ENCODE data around the gene SMAP1.
"Not testable (repeated sequence)": the region's sequence is repeated elsewhere in the genome, so short reads cannot be mapped to it uniquely, and the experiment has no call there.

SMAP1 gene

DNA sequence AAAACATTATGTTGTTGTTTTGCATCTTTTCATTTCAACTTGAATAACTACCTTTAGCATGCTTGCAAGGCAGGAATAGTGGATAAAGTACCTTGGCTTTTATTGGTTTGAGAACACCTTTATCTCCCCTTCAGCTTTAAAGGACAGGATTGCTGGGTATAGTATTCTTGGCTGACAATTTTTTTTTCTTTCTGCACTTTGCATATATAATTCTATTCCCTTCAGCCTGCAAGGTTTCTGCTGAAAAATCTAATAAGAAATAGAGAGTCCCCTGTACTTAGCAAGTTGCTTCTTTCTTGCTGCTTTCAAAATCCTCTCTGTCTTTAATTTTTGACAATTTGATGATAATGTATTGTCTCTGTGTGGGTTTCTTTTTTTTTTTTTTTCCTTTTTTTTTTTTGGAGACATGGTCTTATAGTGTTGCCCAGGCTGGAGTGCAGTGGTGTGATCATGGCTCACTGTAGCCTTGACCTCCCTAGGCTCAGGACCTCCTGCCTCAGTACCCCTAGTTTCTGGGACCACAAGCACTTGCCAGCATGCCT is 47.1 kb downstream of the SMAP1 start:
- Histone ChIP-seq H3K9ac (ENCODE audit: low read depth, low read length) (no peak overlapping the region), H3K9me3 (replicated peaks; ENCODE audit: low read length) (no peaks in the 10 kb centered on the region), H3K4me3 (ENCODE audit: low read length) (no peak overlapping the region), H3K4me1 (ENCODE audit: control insufficient read depth, insufficient read depth, low read length) (peaks cover 4% of the 10 kb centered on the region), H3K4me2 (ENCODE audit: low read length) (no peak overlapping the region), H3K36me3 (ENCODE audit: insufficient read depth, low read length) (no peaks in the 10 kb centered on the region), H3K27me3 (ENCODE audit: control insufficient read depth, insufficient read depth, low read length) (no peaks in the 10 kb centered on the region)

DNA sequence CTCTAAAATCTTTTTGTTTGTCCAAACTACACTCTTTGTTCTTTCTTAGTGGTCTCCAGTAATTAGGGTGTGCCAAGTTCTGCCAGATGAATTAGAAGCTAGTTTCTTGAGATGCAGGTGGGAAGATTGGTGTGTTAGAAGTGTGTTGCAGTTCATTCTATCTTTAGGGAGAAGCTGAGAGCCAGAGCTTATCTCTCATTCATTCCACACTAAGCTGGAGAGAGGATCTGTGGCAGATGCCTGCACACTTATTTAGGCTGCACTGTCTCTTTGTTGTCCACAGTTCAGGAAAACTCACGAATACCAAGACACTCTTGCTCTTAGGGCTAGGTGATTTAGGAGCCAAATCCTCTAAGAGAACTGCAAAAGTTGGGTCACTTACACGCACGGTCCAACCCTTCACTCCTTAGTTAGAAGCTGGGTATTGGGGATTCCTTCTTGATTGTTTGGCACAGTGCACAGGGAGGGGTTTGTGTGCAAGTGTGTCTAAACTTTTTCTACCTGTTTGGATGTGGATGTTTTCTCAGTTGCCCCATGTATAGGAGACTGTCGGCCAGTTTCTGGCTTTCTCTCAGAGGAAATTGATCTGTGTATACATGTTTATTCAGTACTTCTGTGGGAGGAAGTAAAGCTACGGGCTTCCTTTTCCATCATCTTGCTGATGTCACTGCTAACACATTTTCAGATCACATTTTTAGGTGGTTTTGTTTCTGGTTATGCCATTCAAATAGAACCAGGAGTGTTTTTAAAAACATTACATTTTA is 49.5 kb downstream of the SMAP1 start:
- H3K4me2 ChIP-seq (ENCODE audit: low read length), result no peak overlapping the region
- no peak overlapping the region for H3K9ac ChIP-seq (ENCODE audit: low read depth, low read length)
- H3K27me3 ChIP-seq (ENCODE audit: control insufficient read depth, insufficient read depth, low read length), result no peaks in the 10 kb centered on the region
- H3K9me3 ChIP-seq (replicated peaks; ENCODE audit: low read length), result no peaks in the 10 kb centered on the region
- H3K4me3 ChIP-seq (ENCODE audit: low read length), result no peak overlapping the region
- no peaks in the 10 kb centered on the region for H3K4me1 ChIP-seq (ENCODE audit: control insufficient read depth, insufficient read depth, low read length)
- H3K36me3 ChIP-seq (ENCODE audit: insufficient read depth, low read length), result no peaks in the 10 kb centered on the region

DNA sequence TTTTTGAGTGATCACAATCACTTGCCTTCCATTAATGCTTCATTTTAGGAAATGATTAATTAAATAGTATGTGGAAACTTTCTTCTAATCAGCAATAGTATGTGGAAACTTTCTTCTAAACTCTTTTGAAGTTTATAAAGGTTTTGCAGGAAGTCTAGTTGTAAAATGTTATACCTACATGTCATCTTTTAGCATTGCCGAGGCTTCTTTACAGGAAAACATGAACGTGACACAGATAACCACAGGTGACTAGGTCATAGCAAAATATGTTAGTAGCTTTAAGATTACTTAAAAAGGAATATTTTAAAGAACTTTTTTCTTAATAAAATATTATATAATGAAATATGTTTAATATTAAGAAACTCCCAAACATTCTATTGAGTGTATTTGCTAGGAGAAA is 56.8 kb downstream of the SMAP1 start:
- Histone ChIP-seq H3K9ac (ENCODE audit: low read depth, low read length) (no peak overlapping the region), H3K4me3 (ENCODE audit: low read length) (no peak overlapping the region), H3K4me1 (ENCODE audit: control insufficient read depth, insufficient read depth, low read length) (peaks cover 3% of the 10 kb centered on the region)

DNA sequence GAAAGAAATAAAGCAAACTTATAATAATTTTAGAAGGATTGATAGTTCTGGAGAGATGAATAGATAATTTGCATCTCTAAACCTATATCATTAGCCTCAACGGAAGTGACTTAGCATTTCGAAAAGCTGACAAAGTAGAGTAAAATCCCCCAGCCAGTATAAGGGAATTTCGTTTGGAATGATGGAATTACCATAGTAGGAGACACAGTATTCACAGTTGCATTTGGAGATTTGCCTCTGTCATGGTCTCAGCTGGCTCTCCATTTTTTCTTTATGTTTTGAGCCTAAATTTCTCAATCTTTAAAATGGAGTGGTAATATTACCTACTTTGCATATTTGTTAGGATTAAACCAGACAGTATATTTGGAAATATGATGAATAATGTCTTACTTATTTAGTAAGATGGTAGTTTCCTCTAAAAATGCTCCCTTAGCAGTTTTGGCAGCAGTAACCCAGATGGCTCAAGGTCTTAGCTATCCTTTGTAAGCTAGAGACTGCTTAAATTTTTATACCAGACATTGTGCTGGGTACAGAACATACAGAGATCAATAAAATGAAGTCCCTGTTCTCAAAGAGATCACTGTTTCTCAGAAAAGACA is 58.2 kb downstream of the SMAP1 start:
- no peaks in the 10 kb centered on the region for H3K27me3 ChIP-seq (ENCODE audit: control insufficient read depth, insufficient read depth, low read length)
- no peaks in the 10 kb centered on the region for H3K36me3 ChIP-seq (ENCODE audit: insufficient read depth, low read length)
- H3K9ac ChIP-seq (ENCODE audit: low read depth, low read length), result no peak overlapping the region
- H3K4me3 ChIP-seq (ENCODE audit: low read length), result no peak overlapping the region
- H3K9me3 ChIP-seq (replicated peaks; ENCODE audit: low read length), result no peaks in the 10 kb centered on the region
- no peak overlapping the region for H3K4me2 ChIP-seq (ENCODE audit: low read length)
- H3K4me1 ChIP-seq (ENCODE audit: control insufficient read depth, insufficient read depth, low read length), result peaks cover 3% of the 10 kb centered on the region

More for the DNA sequence above, 56.8 kb downstream of the SMAP1 start:
- no peak overlapping the region for H3K4me2 ChIP-seq (ENCODE audit: low read length)
- no peaks in the 10 kb centered on the region for H3K9me3 ChIP-seq (replicated peaks; ENCODE audit: low read length)
- H3K36me3 ChIP-seq (ENCODE audit: insufficient read depth, low read length), result no peaks in the 10 kb centered on the region
- H3K27me3 ChIP-seq (ENCODE audit: control insufficient read depth, insufficient read depth, low read length), result no peaks in the 10 kb centered on the region

DNA sequence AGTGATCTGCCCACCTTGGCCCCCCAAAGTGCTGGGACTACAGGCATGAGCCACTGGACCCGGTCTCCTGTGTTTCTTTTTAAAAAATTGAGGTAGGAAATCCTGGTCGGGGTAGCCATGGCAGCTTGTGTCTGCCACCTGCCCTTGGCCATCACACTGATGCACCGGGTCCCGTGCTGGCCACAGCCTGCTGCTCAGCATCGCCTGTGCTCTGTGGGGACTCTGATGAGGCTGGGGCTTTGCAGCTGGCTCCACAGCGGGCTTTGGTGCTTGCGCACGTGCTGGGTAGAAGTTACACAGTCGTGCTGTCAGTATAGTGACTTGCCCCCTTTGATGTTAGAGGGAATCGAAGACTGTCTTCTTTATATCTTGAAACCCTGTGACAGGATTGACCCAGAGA is 66.7 kb downstream of the SMAP1 start:
- Histone ChIP-seq H3K27me3 (ENCODE audit: control insufficient read depth, insufficient read depth, low read length) (no peaks in the 10 kb centered on the region), H3K9ac (ENCODE audit: low read depth, low read length) (no peak overlapping the region), H3K4me3 (ENCODE audit: low read length) (no peak overlapping the region), H3K4me1 (ENCODE audit: control insufficient read depth, insufficient read depth, low read length) (no peaks in the 10 kb centered on the region), H3K36me3 (ENCODE audit: insufficient read depth, low read length) (no peaks in the 10 kb centered on the region), H3K4me2 (ENCODE audit: low read length) (no peak overlapping the region), H3K9me3 (replicated peaks; ENCODE audit: low read length) (no peaks in the 10 kb centered on the region)

DNA sequence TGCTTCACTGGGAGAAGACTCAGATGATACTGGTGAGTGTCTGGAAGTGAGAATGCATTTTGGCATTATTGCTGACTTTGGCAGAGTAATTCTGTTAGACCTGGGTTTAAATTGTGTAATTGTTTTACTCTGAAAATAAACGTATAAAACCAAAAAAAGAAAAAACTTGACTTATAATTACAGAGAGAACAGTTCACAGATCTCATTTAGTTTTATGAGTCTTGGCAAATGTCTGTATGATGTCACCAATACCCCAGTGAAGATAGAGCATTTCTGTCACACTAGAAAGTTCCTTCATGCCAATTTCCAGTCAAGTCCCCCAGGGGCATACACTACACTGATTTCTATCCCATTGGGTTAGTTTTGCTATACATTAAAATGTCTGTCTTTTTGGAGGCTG is 67.3 kb downstream of the SMAP1 start:
- Histone ChIP-seq H3K4me3 (ENCODE audit: low read length) (no peak overlapping the region), H3K36me3 (ENCODE audit: insufficient read depth, low read length) (no peaks in the 10 kb centered on the region), H3K9ac (ENCODE audit: low read depth, low read length) (no peak overlapping the region), H3K27me3 (ENCODE audit: control insufficient read depth, insufficient read depth, low read length) (no peaks in the 10 kb centered on the region), H3K4me1 (ENCODE audit: control insufficient read depth, insufficient read depth, low read length) (no peaks in the 10 kb centered on the region), H3K9me3 (replicated peaks; ENCODE audit: low read length) (no peaks in the 10 kb centered on the region), H3K4me2 (ENCODE audit: low read length) (no peak overlapping the region)

DNA sequence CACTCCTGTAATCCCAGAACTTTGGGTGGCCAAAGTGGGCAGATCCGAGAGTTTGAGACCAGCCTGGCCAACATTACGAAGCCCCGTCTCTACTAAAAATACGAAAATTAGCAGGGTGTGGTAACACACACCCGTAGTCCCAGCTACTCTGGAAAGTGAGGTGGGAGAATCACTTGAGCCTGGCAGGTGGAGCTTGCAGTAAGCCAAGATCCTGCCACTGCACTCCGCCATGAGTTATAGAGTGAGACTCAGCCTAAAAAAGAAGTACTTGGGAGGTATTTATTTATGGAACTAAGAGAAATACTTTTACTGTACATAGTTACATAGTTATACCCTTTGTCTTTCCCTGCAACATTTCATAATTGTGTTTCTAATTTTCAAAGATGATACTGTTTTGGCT is 67.8 kb downstream of the SMAP1 start:
- H3K4me1 ChIP-seq (ENCODE audit: control insufficient read depth, insufficient read depth, low read length), result no peaks in the 10 kb centered on the region
- H3K27me3 ChIP-seq (ENCODE audit: control insufficient read depth, insufficient read depth, low read length), result no peaks in the 10 kb centered on the region
- H3K9ac ChIP-seq (ENCODE audit: low read depth, low read length), result no peak overlapping the region
- H3K4me3 ChIP-seq (ENCODE audit: low read length), result no peak overlapping the region
- no peaks in the 10 kb centered on the region for H3K9me3 ChIP-seq (replicated peaks; ENCODE audit: low read length)
- no peaks in the 10 kb centered on the region for H3K36me3 ChIP-seq (ENCODE audit: insufficient read depth, low read length)
- no peak overlapping the region for H3K4me2 ChIP-seq (ENCODE audit: low read length)

DNA sequence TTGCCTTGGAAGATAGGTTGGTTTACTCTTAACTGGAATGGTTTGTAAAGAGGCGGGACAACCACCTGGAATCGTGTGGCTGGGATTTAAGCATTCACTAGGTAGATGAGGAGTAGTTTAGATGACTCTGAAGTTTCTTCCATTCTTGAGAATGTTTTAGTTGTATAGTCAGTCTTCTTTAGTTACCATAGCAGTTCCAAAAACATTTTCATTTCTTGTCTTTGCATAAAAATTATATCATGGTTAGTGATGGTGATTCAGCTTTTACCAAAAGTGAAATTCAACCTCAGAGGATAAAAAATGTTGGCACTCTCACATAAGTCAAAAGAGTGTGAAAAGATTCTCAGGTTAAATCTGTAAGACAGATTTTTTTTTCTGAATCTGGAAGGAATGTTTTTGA is 70.3 kb downstream of the SMAP1 start:
- no peaks in the 10 kb centered on the region for H3K9me3 ChIP-seq (replicated peaks; ENCODE audit: low read length)
- H3K4me1 ChIP-seq (ENCODE audit: control insufficient read depth, insufficient read depth, low read length), result no peaks in the 10 kb centered on the region
- no peaks in the 10 kb centered on the region for H3K27me3 ChIP-seq (ENCODE audit: control insufficient read depth, insufficient read depth, low read length)
- no peak overlapping the region for H3K4me3 ChIP-seq (ENCODE audit: low read length)
- H3K36me3 ChIP-seq (ENCODE audit: insufficient read depth, low read length), result no peaks in the 10 kb centered on the region
- H3K9ac ChIP-seq (ENCODE audit: low read depth, low read length), result no peak overlapping the region
- no peak overlapping the region for H3K4me2 ChIP-seq (ENCODE audit: low read length)

DNA sequence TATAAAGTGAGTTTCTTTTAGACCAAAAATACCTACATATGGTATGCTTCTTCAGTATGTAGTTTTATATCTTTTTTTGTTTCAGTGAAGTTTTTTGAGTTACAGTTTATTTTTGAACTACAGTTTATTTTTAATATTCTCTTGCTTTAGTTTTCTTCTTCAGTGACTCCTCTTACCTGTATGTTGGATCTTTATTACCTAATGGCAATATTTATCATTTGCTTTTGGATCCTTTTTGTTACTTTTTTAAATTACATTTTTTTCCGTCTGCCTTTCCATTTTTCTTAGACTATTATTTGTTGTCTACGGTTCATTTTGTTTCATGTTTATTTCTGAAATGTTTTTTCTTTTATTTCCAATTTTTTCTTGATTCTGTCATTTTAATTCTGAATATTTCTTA is 71.9 kb downstream of the SMAP1 start:
- no peak overlapping the region for H3K4me3 ChIP-seq (ENCODE audit: low read length)
- H3K4me1 ChIP-seq (ENCODE audit: control insufficient read depth, insufficient read depth, low read length), result no peaks in the 10 kb centered on the region
- no peaks in the 10 kb centered on the region for H3K36me3 ChIP-seq (ENCODE audit: insufficient read depth, low read length)
- H3K9ac ChIP-seq (ENCODE audit: low read depth, low read length), result no peak overlapping the region
- H3K4me2 ChIP-seq (ENCODE audit: low read length), result no peak overlapping the region
- H3K9me3 ChIP-seq (replicated peaks; ENCODE audit: low read length), result no peaks in the 10 kb centered on the region
- H3K27me3 ChIP-seq (ENCODE audit: control insufficient read depth, insufficient read depth, low read length), result no peaks in the 10 kb centered on the region

DNA sequence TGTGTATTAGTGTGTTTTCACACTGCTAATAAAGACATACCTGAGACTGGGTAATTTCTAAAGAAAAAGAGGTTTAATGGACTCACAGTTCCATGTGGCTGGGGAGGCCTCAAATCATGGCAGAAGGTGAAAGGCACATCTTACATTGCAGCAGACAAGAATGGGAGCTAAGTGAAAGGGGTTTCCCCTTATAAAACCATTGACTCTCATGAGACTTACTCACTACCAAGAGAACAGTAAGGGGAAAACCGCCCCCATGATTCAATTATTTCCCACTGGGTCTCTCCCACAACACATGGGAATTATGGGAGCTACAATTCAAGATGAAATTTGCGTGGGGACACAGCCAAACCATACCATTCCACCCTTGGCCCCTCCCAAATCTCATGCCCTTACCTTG is 73.1 kb downstream of the SMAP1 start:
- not testable (repeated sequence) for H3K9ac ChIP-seq (ENCODE audit: low read depth, low read length); H3K36me3 ChIP-seq (ENCODE audit: insufficient read depth, low read length); H3K4me1 ChIP-seq (ENCODE audit: control insufficient read depth, insufficient read depth, low read length); H3K4me3 ChIP-seq (ENCODE audit: low read length); H3K4me2 ChIP-seq (ENCODE audit: low read length); H3K27me3 ChIP-seq (ENCODE audit: control insufficient read depth, insufficient read depth, low read length); H3K9me3 ChIP-seq (replicated peaks; ENCODE audit: low read length)

DNA sequence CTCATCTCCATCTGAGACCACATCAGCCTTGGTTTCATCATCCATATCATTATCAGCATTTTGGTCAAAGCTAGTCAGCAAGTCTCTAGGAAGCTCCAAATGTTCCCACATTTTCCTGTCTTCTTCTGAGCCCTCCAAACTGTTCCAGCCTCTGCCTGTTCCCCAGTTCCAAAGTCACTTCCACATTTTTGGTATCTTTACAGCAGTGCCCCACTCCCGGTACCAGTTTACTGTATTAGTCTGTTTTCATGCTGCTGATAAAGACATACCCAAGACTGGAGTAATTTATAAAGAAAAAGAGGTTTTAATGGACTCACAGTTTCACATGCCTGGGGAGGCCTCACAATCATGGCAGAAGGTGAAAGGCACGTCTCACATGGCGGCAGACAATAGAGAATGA is 74.8 kb downstream of the SMAP1 start:
- H3K9me3 ChIP-seq (replicated peaks; ENCODE audit: low read length); H3K4me2 ChIP-seq (ENCODE audit: low read length); H3K9ac ChIP-seq (ENCODE audit: low read depth, low read length); H3K4me1 ChIP-seq (ENCODE audit: control insufficient read depth, insufficient read depth, low read length); H3K36me3 ChIP-seq (ENCODE audit: insufficient read depth, low read length); H3K4me3 ChIP-seq (ENCODE audit: low read length); H3K27me3 ChIP-seq (ENCODE audit: control insufficient read depth, insufficient read depth, low read length): not testable (repeated sequence)

DNA sequence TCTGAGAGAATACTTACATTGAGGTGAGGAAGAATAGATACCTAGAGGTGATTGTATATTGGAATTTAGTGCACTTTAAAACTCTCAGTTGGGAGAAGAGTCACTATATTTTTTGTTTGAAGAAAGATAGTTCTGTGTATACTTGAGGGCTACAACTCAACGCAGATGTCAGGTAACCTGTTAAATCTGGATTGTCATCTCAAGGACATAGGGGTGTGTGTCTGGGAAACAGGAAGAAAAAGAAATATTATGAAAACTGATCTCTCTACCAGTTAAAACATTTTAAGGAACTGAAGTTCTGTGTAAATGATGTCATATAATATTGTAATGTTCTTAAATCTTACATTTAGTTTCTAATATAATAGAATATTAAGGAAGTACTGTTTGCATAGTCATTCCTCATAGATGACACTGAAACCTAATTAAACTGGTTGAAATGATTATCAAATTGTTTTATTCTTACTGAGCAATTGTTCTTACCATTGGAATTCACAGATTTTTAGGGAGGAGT is 86.2 kb downstream of the SMAP1 start:
- H3K9ac ChIP-seq (ENCODE audit: low read depth, low read length), result no peak overlapping the region
- H3K4me1 ChIP-seq (ENCODE audit: control insufficient read depth, insufficient read depth, low read length), result no peaks in the 10 kb centered on the region
- H3K36me3 ChIP-seq (ENCODE audit: insufficient read depth, low read length), result no peaks in the 10 kb centered on the region
- no peak overlapping the region for H3K4me2 ChIP-seq (ENCODE audit: low read length)
- H3K27me3 ChIP-seq (ENCODE audit: control insufficient read depth, insufficient read depth, low read length), result no peaks in the 10 kb centered on the region
- no peak overlapping the region for H3K4me3 ChIP-seq (ENCODE audit: low read length)
- no peaks in the 10 kb centered on the region for H3K9me3 ChIP-seq (replicated peaks; ENCODE audit: low read length)
